HEK293 (cell line): Measurements from ENCODE around the gene GFM1.

ENCODE experiments used
- CTCF ChIA-PET: fragments of 350-600 bp; formaldehyde crosslinking; extraction: SDS; loops from one replicate; lab custom pipeline; 2021; ENCODE audit warnings: antibody characterized with exemption; lab: Yijun Ruan, JAX
- POLR2A ChIA-PET: fragments of 300-600 bp; formaldehyde crosslinking; extraction: SDS; loops from one replicate; lab custom pipeline; 2020; ENCODE audit warnings: antibody characterized with exemption, inconsistent platforms; lab: Yijun Ruan, JAX
- H3K27ac ChIP-seq: fragments of 200-500 bp; sonication (Bioruptor generic); 2 replicates; pipeline ENCODE4 v1.5.1; 2014; ENCODE audit warnings: low read depth, low read length, control low read depth, inconsistent platforms; ENCODE audit errors: extremely low read depth
- H3K36me3 ChIP-seq, 2 experiments: fragments of 200-500 bp in 1 of 2; sonication (Bioruptor generic) in 1 of 2; 1 replicate in 1 of 2; 2 replicates in 1 of 2; pipeline ENCODE4 v1.5.1; 2014 to 2017; ENCODE audit warnings: inconsistent platforms in 2 of 2, low read length in 2 of 2; ENCODE audit not compliant: control insufficient read depth in 2 of 2, insufficient read depth in 1 of 2
- H3K4me1 ChIP-seq: fragments of 200-500 bp; sonication (Bioruptor generic); 2 replicates; pipeline ENCODE4 v1.5.1; 2014; ENCODE audit warnings: mild to moderate bottlenecking, low read length, inconsistent platforms; ENCODE audit not compliant: control insufficient read depth, insufficient read depth
- H3K4me3 ChIP-seq: 2 replicates; pipeline ENCODE4 v1.5.1; 2011; ENCODE audit warnings: low read depth, mild to moderate bottlenecking, control low read depth, low read length, moderate library complexity
- H3K9me3 ChIP-seq: fragments of 200-500 bp; sonication (Bioruptor generic); 2 replicates; pipeline ENCODE4 v1.5.1; 2014; ENCODE audit warnings: low read depth, low read length, inconsistent platforms; ENCODE audit not compliant: control insufficient read depth, insufficient read depth
- BCL11B ChIP-seq: fragments of 450-650 bp; formaldehyde crosslinking; IDR thresholded peaks from 2 replicates; pipeline ENCODE4 v1.5.1; 2016; ENCODE audit warnings: low read depth, missing biosample characterization, missing genetic modification characterization
- BCL6B ChIP-seq: fragments of 450-650 bp; formaldehyde crosslinking; IDR thresholded peaks from 2 replicates; pipeline ENCODE4 v1.5.1; 2017; ENCODE audit warnings: missing biosample characterization, missing genetic modification characterization
- CTCF ChIP-seq: fragments of 450-650 bp; formaldehyde crosslinking; IDR thresholded peaks from 2 replicates; pipeline ENCODE4 v1.5.1; 2016; ENCODE audit warnings: missing biosample characterization, missing genetic modification characterization
- ELK4 ChIP-seq: IDR thresholded peaks from 2 replicates; pipeline ENCODE4 v1.6.1; 2011; ENCODE audit warnings: mild to moderate bottlenecking, low read depth, low read length, borderline replicate concordance
- GFI1B ChIP-seq: fragments of 450-650 bp; formaldehyde crosslinking; IDR thresholded peaks from 2 replicates; pipeline ENCODE4 v1.5.1; 2016; ENCODE audit warnings: missing biosample characterization, missing genetic modification characterization
- OSR2 ChIP-seq: fragments of 450-650 bp; formaldehyde crosslinking; IDR thresholded peaks from 2 replicates; pipeline ENCODE4 v1.5.1; 2016; ENCODE audit warnings: missing biosample characterization, missing genetic modification characterization
- SP7 ChIP-seq: fragments of 450-650 bp; formaldehyde crosslinking; IDR thresholded peaks from 2 replicates; pipeline ENCODE4 v1.5.1; 2016; ENCODE audit warnings: missing biosample characterization, missing genetic modification characterization
- ZBTB17 ChIP-seq: fragments of 450-650 bp; formaldehyde crosslinking; IDR thresholded peaks from 2 replicates; pipeline ENCODE4 v1.5.1; 2016; ENCODE audit warnings: missing biosample characterization, missing genetic modification characterization
- ZBTB44 ChIP-seq: fragments of 450-650 bp; IDR thresholded peaks from 2 replicates; pipeline ENCODE4 v1.5.1; 2018; ENCODE audit warnings: missing biosample characterization, mild to moderate bottlenecking, missing genetic modification characterization
- ZBTB8A ChIP-seq: fragments of 450-650 bp; formaldehyde crosslinking; IDR thresholded peaks from 2 replicates; pipeline ENCODE4 v1.5.1; 2016; ENCODE audit warnings: missing biosample characterization, missing genetic modification characterization
- ZNF146 ChIP-seq: fragments of 450-650 bp; formaldehyde crosslinking; IDR thresholded peaks from 2 replicates; pipeline ENCODE4 v1.5.1; 2016; ENCODE audit warnings: missing biosample characterization, missing genetic modification characterization
- ZNF175 ChIP-seq: fragments of 450-650 bp; formaldehyde crosslinking; IDR thresholded peaks from 2 replicates; pipeline ENCODE4 v1.5.1; 2016; ENCODE audit warnings: missing biosample characterization, missing genetic modification characterization
- ZNF2 ChIP-seq: fragments of 450-650 bp; formaldehyde crosslinking; IDR thresholded peaks from 2 replicates; pipeline ENCODE4 v1.5.1; 2016; ENCODE audit warnings: missing biosample characterization, missing genetic modification characterization
- ZNF221 ChIP-seq: fragments of 450-650 bp; formaldehyde crosslinking; IDR thresholded peaks from 2 replicates; pipeline ENCODE4 v1.5.1; 2017; ENCODE audit warnings: missing biosample characterization, missing genetic modification characterization, borderline replicate concordance
- ZNF223 ChIP-seq: fragments of 450-650 bp; formaldehyde crosslinking; IDR thresholded peaks from 2 replicates; pipeline ENCODE4 v1.5.1; 2016; ENCODE audit warnings: missing biosample characterization, missing genetic modification characterization
- ZNF266 ChIP-seq: fragments of 450-650 bp; formaldehyde crosslinking; IDR thresholded peaks from 2 replicates; pipeline ENCODE4 v1.5.1; 2016; ENCODE audit warnings: missing biosample characterization, missing genetic modification characterization, low read depth
- ZNF341 ChIP-seq: fragments of 450-650 bp; formaldehyde crosslinking; IDR thresholded peaks from 2 replicates; pipeline ENCODE4; 2016; ENCODE audit warnings: low read depth, missing biosample characterization, missing genetic modification characterization
- ZNF366 ChIP-seq: fragments of 450-650 bp; formaldehyde crosslinking; conservative IDR thresholded peaks from 2 replicates; pipeline ENCODE4 v1.5.1; 2016; ENCODE audit warnings: missing biosample characterization, missing genetic modification characterization
- ZNF391 ChIP-seq: fragments of 450-650 bp; formaldehyde crosslinking; IDR thresholded peaks from 2 replicates; pipeline ENCODE4 v1.5.1; 2016; ENCODE audit warnings: low read depth, missing biosample characterization, missing genetic modification characterization, borderline replicate concordance
- ZNF501 ChIP-seq: fragments of 450-650 bp; formaldehyde crosslinking; IDR thresholded peaks from 2 replicates; pipeline ENCODE4 v1.5.1; 2016; ENCODE audit warnings: missing biosample characterization, missing genetic modification characterization
- ZNF530 ChIP-seq: fragments of 450-650 bp; formaldehyde crosslinking; IDR thresholded peaks from 2 replicates; pipeline ENCODE4 v1.5.1; 2016; ENCODE audit warnings: low read depth, missing biosample characterization, missing genetic modification characterization
- ZNF548 ChIP-seq: fragments of 450-650 bp; formaldehyde crosslinking; IDR thresholded peaks from 2 replicates; pipeline ENCODE4 v1.5.1; 2016; ENCODE audit warnings: missing biosample characterization, missing genetic modification characterization
- ZNF561 ChIP-seq: fragments of 450-650 bp; IDR thresholded peaks from 2 replicates; pipeline ENCODE4 v1.5.1; 2018; ENCODE audit warnings: missing biosample characterization, missing genetic modification characterization, borderline replicate concordance
- ZNF585B ChIP-seq: fragments of 450-650 bp; formaldehyde crosslinking; IDR thresholded peaks from 2 replicates; pipeline ENCODE4 v1.5.1; 2016; ENCODE audit warnings: missing biosample characterization, missing genetic modification characterization
- ZNF626 ChIP-seq: fragments of 450-650 bp; sonication (Bioruptor Pico); formaldehyde crosslinking; IDR thresholded peaks from 2 replicates; pipeline ENCODE4 v1.5.1; 2018; ENCODE audit warnings: missing biosample characterization, missing genetic modification characterization, inconsistent platforms
- ZNF747 ChIP-seq: fragments of 450-650 bp; formaldehyde crosslinking; IDR thresholded peaks from 2 replicates; pipeline ENCODE4 v1.5.1; 2016; ENCODE audit warnings: missing biosample characterization, missing genetic modification characterization
- ZNF830 ChIP-seq: fragments of 450-650 bp; IDR thresholded peaks from 2 replicates; pipeline ENCODE4 v1.5.0; 2018; ENCODE audit warnings: missing biosample characterization, missing genetic modification characterization, low read depth, mild to moderate bottlenecking, moderate library complexity
- TF ChIP-seq, protein P1 (sequence below): fragments of 450-650 bp; formaldehyde crosslinking; IDR thresholded peaks from 2 replicates; pipeline ENCODE4 v1.5.1; 2016; ENCODE audit warnings: missing biosample characterization, missing genetic modification characterization, low read depth
- TF ChIP-seq, protein P2 (sequence below): fragments of 450-650 bp; formaldehyde crosslinking; IDR thresholded peaks from 2 replicates; pipeline ENCODE4 v1.5.1; 2016; ENCODE audit warnings: missing biosample characterization, missing genetic modification characterization

GFM1 gene

GRCh38 chr3:158728061-158728377 is 83.7 kb downstream of the GFM1 start:
- no peaks in the 10 kb centered on the region for H3K9me3 ChIP-seq
- no peak overlapping the region for H3K4me3 ChIP-seq
- peaks cover 4% of the 10 kb centered on the region for H3K4me1 ChIP-seq
- ChIA-PET CTCF (interaction anchor here (0.6 to 4.2 kb wide), 18 partner anchors 9 to 1580 kb away, joined by 3 to 23 read pairs (median 4); no protein-coding TSS in a partner anchor), POLR2A (no interaction called here)
- no peak overlapping the region for H3K27ac ChIP-seq
- H3K36me3 ChIP-seq, result no peaks in the 10 kb centered on the region
- TF ChIP-seq ZNF266 (tag by site-specific recombination), result no peak
- no peak for TF ChIP-seq ZNF747
- TF ChIP-seq ELK4, result no peak
- no peak for TF ChIP-seq ZNF585B (tag by site-specific recombination)
- no peak for TF ChIP-seq ZNF561 (tag by site-specific recombination)
- TF ChIP-seq ZNF501 (tag by site-specific recombination), result no peak
- no peak for TF ChIP-seq ZNF548 (tag by site-specific recombination)
- TF ChIP-seq CTCF (tag by site-specific recombination), result no peak
- no peak for TF ChIP-seq ZNF2 (tag by site-specific recombination)
- TF ChIP-seq ZNF530 (tag by site-specific recombination), result no peak
- TF ChIP-seq ZNF830, result no peak
- no peak for TF ChIP-seq OSR2 (tag by site-specific recombination)
- no peak for TF ChIP-seq ZNF175 (tag by site-specific recombination)
- no peak for TF ChIP-seq ZNF146 (tag by site-specific recombination)
- no peak for TF ChIP-seq ZNF391 (tag by site-specific recombination)
- TF ChIP-seq BCL11B (tag by site-specific recombination), result no peak
- no peak for TF ChIP-seq ZBTB44 (tag by site-specific recombination)

- no peak overlapping the region for H3K4me3 ChIP-seq
- no peaks in the 10 kb centered on the region for H3K36me3 ChIP-seq
- H3K27ac ChIP-seq, result no peak overlapping the region
- ChIA-PET POLR2A (no interaction called here), CTCF (interaction anchor here (1.2 to 4.2 kb wide), 9 partner anchors 9 to 70 kb away, joined by 3 to 23 read pairs (median 4); no protein-coding TSS in a partner anchor)
- peaks cover under 1% of the 10 kb centered on the region for H3K4me1 ChIP-seq
- H3K9me3 ChIP-seq, result no peaks in the 10 kb centered on the region
- TF ChIP-seq, protein P1, sequence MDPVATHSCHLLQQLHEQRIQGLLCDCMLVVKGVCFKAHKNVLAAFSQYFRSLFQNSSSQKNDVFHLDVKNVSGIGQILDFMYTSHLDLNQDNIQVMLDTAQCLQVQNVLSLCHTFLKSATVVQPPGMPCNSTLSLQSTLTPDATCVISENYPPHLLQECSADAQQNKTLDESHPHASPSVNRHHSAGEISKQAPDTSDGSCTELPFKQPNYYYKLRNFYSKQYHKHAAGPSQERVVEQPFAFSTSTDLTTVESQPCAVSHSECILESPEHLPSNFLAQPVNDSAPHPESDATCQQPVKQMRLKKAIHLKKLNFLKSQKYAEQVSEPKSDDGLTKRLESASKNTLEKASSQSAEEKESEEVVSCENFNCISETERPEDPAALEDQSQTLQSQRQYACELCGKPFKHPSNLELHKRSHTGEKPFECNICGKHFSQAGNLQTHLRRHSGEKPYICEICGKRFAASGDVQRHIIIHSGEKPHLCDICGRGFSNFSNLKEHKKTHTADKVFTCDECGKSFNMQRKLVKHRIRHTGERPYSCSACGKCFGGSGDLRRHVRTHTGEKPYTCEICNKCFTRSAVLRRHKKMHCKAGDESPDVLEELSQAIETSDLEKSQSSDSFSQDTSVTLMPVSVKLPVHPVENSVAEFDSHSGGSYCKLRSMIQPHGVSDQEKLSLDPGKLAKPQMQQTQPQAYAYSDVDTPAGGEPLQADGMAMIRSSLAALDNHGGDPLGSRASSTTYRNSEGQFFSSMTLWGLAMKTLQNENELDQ (tag by site-specific recombination), result no peak
- TF ChIP-seq ZNF341 (tag by site-specific recombination), result no peak
- TF ChIP-seq ZBTB17 (tag by site-specific recombination), result no peak
- no peak for TF ChIP-seq ZBTB8A (tag by site-specific recombination)
- no peak for TF ChIP-seq ZNF626 (tag by site-specific recombination)
- TF ChIP-seq ZNF223 (tag by site-specific recombination), result no peak
- no peak for TF ChIP-seq ZNF366 (tag by site-specific recombination)
- no peak for TF ChIP-seq ZNF221 (tag by site-specific recombination)
- TF ChIP-seq, protein P2, sequence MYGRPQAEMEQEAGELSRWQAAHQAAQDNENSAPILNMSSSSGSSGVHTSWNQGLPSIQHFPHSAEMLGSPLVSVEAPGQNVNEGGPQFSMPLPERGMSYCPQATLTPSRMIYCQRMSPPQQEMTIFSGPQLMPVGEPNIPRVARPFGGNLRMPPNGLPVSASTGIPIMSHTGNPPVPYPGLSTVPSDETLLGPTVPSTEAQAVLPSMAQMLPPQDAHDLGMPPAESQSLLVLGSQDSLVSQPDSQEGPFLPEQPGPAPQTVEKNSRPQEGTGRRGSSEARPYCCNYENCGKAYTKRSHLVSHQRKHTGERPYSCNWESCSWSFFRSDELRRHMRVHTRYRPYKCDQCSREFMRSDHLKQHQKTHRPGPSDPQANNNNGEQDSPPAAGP, result no peak
- no peak for TF ChIP-seq SP7 (tag by site-specific recombination)
- no peak for TF ChIP-seq GFI1B
- no peak for TF ChIP-seq BCL6B (tag by site-specific recombination)
These were observed 84.5 kb downstream of the GFM1 start for GRCh38 chr3:158728851-158729250.
